ENCODE measurements around the gene KIF18B.

DNA sequence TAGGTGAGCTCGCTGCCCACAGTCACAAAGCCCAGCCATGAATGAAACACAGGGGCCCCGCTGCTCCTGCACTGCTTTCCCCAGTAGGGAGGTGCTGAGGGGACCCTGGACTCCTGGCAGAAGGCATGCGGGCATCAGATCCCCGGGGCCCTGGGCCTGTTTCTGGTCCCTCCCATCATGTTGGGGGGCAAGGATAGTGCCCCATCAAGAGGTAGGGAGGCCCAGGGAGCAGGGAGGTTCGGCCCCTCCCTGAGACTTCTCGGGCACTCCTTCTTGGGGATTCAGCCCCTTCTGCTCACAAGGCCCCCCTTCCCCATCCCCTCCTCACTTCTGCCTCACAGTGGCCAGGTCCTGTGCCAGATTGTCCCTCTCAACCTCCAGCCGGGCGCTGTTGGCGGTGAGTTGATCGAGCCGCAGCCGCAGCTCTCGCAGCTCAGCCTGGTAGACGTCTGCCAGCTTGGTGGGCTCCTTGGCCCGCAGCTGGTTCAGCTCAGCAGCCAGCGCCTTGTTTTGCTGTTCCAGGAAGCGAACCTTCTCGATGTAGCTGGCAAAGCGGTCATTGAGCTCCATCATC is 32.8 kb downstream of the KIF18B start:
- TF ChIP-seq, protein P1, sequence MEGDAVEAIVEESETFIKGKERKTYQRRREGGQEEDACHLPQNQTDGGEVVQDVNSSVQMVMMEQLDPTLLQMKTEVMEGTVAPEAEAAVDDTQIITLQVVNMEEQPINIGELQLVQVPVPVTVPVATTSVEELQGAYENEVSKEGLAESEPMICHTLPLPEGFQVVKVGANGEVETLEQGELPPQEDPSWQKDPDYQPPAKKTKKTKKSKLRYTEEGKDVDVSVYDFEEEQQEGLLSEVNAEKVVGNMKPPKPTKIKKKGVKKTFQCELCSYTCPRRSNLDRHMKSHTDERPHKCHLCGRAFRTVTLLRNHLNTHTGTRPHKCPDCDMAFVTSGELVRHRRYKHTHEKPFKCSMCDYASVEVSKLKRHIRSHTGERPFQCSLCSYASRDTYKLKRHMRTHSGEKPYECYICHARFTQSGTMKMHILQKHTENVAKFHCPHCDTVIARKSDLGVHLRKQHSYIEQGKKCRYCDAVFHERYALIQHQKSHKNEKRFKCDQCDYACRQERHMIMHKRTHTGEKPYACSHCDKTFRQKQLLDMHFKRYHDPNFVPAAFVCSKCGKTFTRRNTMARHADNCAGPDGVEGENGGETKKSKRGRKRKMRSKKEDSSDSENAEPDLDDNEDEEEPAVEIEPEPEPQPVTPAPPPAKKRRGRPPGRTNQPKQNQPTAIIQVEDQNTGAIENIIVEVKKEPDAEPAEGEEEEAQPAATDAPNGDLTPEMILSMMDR (IDR thresholded peaks at IDR 0.05): no peak
- TF ChIP-seq POLR2A (IDR thresholded peaks at IDR 0.05): no peak
